Loucy (cell line): ENCODE results near the gene RHOF.

Experiments used
- H2AFZ ChIP-seq: fragments of 200-600 bp; sonication (generic); 2 replicates; pipeline ENCODE4 v1.6.0; 2016; ENCODE audit warnings: antibody characterized with exemption, mild to moderate bottlenecking, low read length, moderate library complexity
- H3F3A ChIP-seq: fragments of 200-600 bp; 2 replicates; pipeline ENCODE4 v1.6.0; 2016; ENCODE audit warnings: antibody characterized with exemption, low read depth, mild to moderate bottlenecking
- H3K27me3 ChIP-seq: fragments of 200-600 bp; sonication (generic); 2 replicates; pipeline ENCODE4 v1.6.1; 2014; ENCODE audit warnings: low read length, mild to moderate bottlenecking; ENCODE audit not compliant: insufficient read depth, poor library complexity, severe bottlenecking
- H3K36me3 ChIP-seq: fragments of 200-600 bp; sonication (generic); 2 replicates; pipeline ENCODE4 v1.6.1; 2016; ENCODE audit warnings: low read length; ENCODE audit not compliant: insufficient read depth
- H3K4me1 ChIP-seq: fragments of 200-600 bp; sonication (generic); 2 replicates; pipeline ENCODE4 v1.5.1; 2014; ENCODE audit warnings: low read length, mild to moderate bottlenecking; ENCODE audit not compliant: insufficient read depth, poor library complexity, severe bottlenecking
- H3K4me2 ChIP-seq: fragments of 200-600 bp; sonication (generic); 2 replicates; pipeline ENCODE4 v1.6.0; 2014; ENCODE audit warnings: antibody characterized with exemption, low read length, low read depth, mild to moderate bottlenecking; ENCODE audit not compliant: poor library complexity, severe bottlenecking
- H3K4me3 ChIP-seq: fragments of 200-600 bp; sonication (generic); 2 replicates; pipeline ENCODE4 v1.5.1; 2014; ENCODE audit warnings: low read length, mild to moderate bottlenecking, mixed read lengths; ENCODE audit not compliant: poor library complexity, severe bottlenecking
- H3K79me2 ChIP-seq: fragments of 200-600 bp; sonication (generic); 2 replicates; pipeline ENCODE4 v1.6.1; 2014; ENCODE audit warnings: low read length; ENCODE audit not compliant: insufficient read depth
- H3K9ac ChIP-seq: fragments of 200-600 bp; sonication (generic); 2 replicates; pipeline ENCODE4 v1.6.0; 2014; ENCODE audit warnings: mild to moderate bottlenecking, low read depth, low read length, moderate library complexity; ENCODE audit not compliant: poor library complexity, severe bottlenecking
- H3K9me2 ChIP-seq: fragments of 200-600 bp; sonication (generic); replicated peaks from 2 replicates; pipeline ENCODE4 v1.6.1; 2016; ENCODE audit warnings: low read depth, low read length, mixed read lengths
- H3K9me3 ChIP-seq: fragments of 200-600 bp; sonication (generic); 2 replicates; pipeline ENCODE4 v1.6.1; 2014; ENCODE audit warnings: mild to moderate bottlenecking, antibody characterized with exemption, low read length, low read depth; ENCODE audit not compliant: insufficient read depth
- H4K20me1 ChIP-seq: fragments of 200-600 bp; sonication (generic); 2 replicates; pipeline ENCODE4 v1.6.0; 2014; ENCODE audit warnings: antibody characterized with exemption, low read length, mild to moderate bottlenecking; ENCODE audit not compliant: insufficient read depth, poor library complexity, severe bottlenecking
- CTCF ChIP-seq: fragments of 200-600 bp; sonication (generic); conservative IDR thresholded peaks from 2 replicates; pipeline ENCODE4 v1.5.1; 2014; ENCODE audit warnings: mild to moderate bottlenecking, antibody characterized with exemption, low read length
- EZH2phosphoT487 ChIP-seq: fragments of 200-600 bp; IDR thresholded peaks from 2 replicates; pipeline ENCODE4 v1.6.1; 2018; ENCODE audit warnings: antibody characterized with exemption, mild to moderate bottlenecking, moderate library complexity, borderline replicate concordance

The RHOF gene

GRCh38 chr12:121808623-121809022 is 15.1 kb upstream of the RHOF start:
- H4K20me1 ChIP-seq: peaks cover 58% of the 10 kb centered on the region
- peaks cover 17% of the 10 kb centered on the region; the same call in 1 of the 2 replicates for H3K36me3 ChIP-seq
- H3K4me1 ChIP-seq: peaks cover 49% of the 10 kb centered on the region
- H3K79me2 ChIP-seq: peaks cover 93% of the 10 kb centered on the region
- H2AFZ ChIP-seq: no peak overlapping the region
- H3K9ac ChIP-seq: no peak overlapping the region
- H3K4me3 ChIP-seq: no peak overlapping the region
- no peak for TF ChIP-seq EZH2phosphoT487
- no peak for TF ChIP-seq CTCF
- no peaks in the 10 kb centered on the region for H3K27me3 ChIP-seq
- no peaks in the 10 kb centered on the region for H3K9me3 ChIP-seq
- no peaks in the 10 kb centered on the region for H3K9me2 ChIP-seq
- 0 out of 2 replicates have a peak, but pooled peaks cover under 1% of the 10 kb centered on the region for H3F3A ChIP-seq
- no peak overlapping the region for H3K4me2 ChIP-seq

- TF ChIP-seq CTCF (no peak), EZH2phosphoT487 (no peak)
- Histone ChIP-seq H3K9me2 (no peaks in the 10 kb centered on the region), H3K27me3 (no peaks in the 10 kb centered on the region), H3K4me1 (peaks cover 41% of the 10 kb centered on the region), H3F3A (peaks cover 6% of the 10 kb centered on the region; the same call in 1 of the 2 replicates), H4K20me1 (peaks cover 50% of the 10 kb centered on the region), H3K4me3 (no peak overlapping the region), H3K4me2 (peak overlapping the region; percentile 75), H3K9ac (no peak overlapping the region), H2AFZ (no peak overlapping the region), H3K9me3 (no peaks in the 10 kb centered on the region), H3K79me2 (peaks cover 85% of the 10 kb centered on the region), H3K36me3 (peaks cover 17% of the 10 kb centered on the region; the same call in 1 of the 2 replicates)
Measured at GRCh38 chr12:121807642-121808347, 14.3 kb upstream of the RHOF start.

GRCh38 chr12:121806546-121807423 is 13.3 kb upstream of the RHOF start:
- peaks cover 85% of the 10 kb centered on the region for H3K79me2 ChIP-seq

More at GRCh38 chr12:121806546-121807423, 13.3 kb upstream of the RHOF start:
- peaks cover 38% of the 10 kb centered on the region for H3K4me1 ChIP-seq
- peak overlapping the region; percentile 75 for H3K4me2 ChIP-seq
- H3K9me3 ChIP-seq: no peaks in the 10 kb centered on the region
- no peaks in the 10 kb centered on the region for H3K27me3 ChIP-seq
- no peaks in the 10 kb centered on the region for H3K9me2 ChIP-seq
- H3F3A ChIP-seq: peaks cover 6% of the 10 kb centered on the region; the same call in 1 of the 2 replicates
- no peak overlapping the region for H2AFZ ChIP-seq
- peaks cover 41% of the 10 kb centered on the region for H4K20me1 ChIP-seq
- peak overlapping the region; percentile 79 for H3K9ac ChIP-seq
- H3K4me3 ChIP-seq: peak overlapping the region; percentile 79
- H3K36me3 ChIP-seq: peaks cover 17% of the 10 kb centered on the region; the same call in 1 of the 2 replicates
- TF ChIP-seq CTCF: no peak
- no peak for TF ChIP-seq EZH2phosphoT487
